ENCODE measurements around the gene GRAMD2B. TPM values are rescaled to one million over a fixed set of nuclear protein-coding genes. Genes with fewer than 3 reads are reported as not detected.
A peak's percentile ranks its signal among the peaks of the same experiment; 100 is the strongest.
"Not testable (repeated sequence)": the region's sequence is repeated elsewhere in the genome, so short reads cannot be mapped to it uniquely, and the experiment has no call there.

Gene GRAMD2B
- polyA plus RNA-seq, 1 donor: 54.2 TPM

DNA sequence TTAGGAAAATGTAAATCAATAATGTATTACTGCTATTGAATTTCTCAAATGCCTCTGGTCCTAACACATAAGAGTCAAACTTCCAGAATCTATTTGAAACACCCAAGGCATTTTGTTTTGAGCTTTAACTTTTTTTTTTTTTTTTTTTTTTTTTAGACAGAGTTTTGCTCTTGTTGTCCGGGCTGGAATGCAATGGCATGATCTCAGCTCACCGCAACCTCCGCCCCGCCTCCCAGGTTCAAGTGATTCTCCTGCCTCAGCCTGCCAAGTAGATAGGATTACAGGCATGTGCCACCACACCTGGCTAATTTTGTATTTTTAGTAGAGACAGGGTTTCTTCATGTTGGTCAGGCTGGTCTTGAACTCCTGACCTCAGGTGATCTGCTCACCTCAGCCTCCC is 96.0 kb downstream of the GRAMD2B start:
- WGBS (ENCODE audit: insufficient coverage, low lambda C conversion rate): no CpG with 5 or more reads among the region's 4 CpGs
- H3K4me1 ChIP-seq (ENCODE audit: control insufficient read depth, insufficient read depth, low read length); H3K9me3 ChIP-seq (ENCODE audit: control insufficient read depth, low read depth, low read length); H3K27me3 ChIP-seq (ENCODE audit: control insufficient read depth, insufficient read depth, low read length); H3K27ac ChIP-seq (ENCODE audit: low read length); H3K4me3 ChIP-seq (ENCODE audit: low read length); H3K36me3 ChIP-seq (ENCODE audit: control insufficient read depth, insufficient read depth, low read length); DNase-seq: not testable (repeated sequence)

DNA sequence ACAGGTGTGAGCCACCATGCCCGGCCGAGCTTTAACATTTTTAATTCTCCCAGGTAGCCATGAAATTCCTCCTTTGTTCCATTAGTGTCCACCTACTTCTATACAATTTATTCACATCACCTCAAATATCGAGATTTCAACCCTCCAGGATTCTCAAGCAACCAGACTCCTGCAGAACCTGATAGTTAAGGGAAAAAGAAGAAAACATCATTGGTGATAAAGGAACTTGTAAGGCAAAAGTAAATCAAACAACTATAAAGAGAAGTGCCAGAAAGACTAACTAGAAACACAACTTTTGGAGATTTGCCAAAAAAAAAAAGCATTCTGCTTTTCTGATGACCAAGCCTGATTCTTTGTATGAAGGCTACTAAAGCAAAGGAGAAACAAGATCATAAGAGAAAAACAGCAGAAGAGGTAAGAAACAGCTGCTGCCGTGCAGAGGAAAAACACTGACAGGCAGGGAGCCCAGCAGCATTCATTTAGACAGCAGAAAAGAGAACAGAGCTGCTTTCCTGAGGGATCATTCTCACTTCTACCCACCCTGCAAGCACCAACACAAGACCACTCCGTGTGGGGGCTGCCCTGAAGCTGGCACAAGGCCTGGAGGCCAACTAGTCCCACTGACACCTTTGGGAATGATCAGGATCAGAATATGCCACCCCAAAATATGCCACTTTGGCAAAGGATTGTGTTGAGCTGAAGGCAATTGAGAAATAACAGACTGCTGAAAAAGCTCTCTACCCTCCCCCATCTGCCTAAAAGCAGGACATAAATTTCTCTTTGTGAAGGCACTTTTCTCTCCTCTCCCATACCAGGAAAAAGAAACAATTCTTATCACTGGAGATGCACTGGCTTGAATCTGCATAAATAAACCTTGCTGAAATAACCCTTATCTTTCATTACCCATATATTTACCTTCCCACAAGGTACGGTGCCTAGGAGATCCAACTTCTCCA is 96.7 kb downstream of the GRAMD2B start:
- Histone ChIP-seq H3K27ac (ENCODE audit: low read length) (no peak overlapping the region), H3K4me1 (ENCODE audit: control insufficient read depth, insufficient read depth, low read length) (no peaks in the 10 kb centered on the region), H3K36me3 (ENCODE audit: control insufficient read depth, insufficient read depth, low read length) (no peaks in the 10 kb centered on the region), H3K27me3 (ENCODE audit: control insufficient read depth, insufficient read depth, low read length) (no peaks in the 10 kb centered on the region), H3K9me3 (ENCODE audit: control insufficient read depth, low read depth, low read length) (no peaks in the 10 kb centered on the region), H3K4me3 (ENCODE audit: low read length) (no peak overlapping the region)
- 29% methylated on average over 1 of the region's 6 CpGs for WGBS (ENCODE audit: insufficient coverage, low lambda C conversion rate)
- DNase-seq: peak in 1 of 2 donors; percentile 17

DNA sequence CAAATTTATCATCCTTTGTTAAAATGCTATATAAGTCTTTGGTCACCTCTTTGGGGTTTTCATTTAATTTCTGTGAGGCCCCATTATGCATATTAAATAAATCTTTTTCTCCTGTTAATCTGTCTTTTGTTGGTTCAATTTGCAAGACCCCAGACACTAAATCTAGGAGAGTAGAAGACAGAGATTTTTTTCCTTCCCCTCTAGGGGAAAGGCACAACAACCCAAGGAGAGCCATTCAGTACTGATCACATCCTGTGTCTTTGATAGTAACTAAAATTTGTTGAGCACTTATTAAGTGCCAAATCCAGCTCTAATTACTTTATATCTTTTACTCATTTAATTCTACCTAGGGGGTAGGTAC is 97.4 kb downstream of the GRAMD2B start:
- H3K36me3 ChIP-seq (ENCODE audit: control insufficient read depth, insufficient read depth, low read length): no peaks in the 10 kb centered on the region
- no peaks in the 10 kb centered on the region for H3K4me1 ChIP-seq (ENCODE audit: control insufficient read depth, insufficient read depth, low read length)
- DNase-seq: no peak
- no peak overlapping the region for H3K4me3 ChIP-seq (ENCODE audit: low read length)
- no peaks in the 10 kb centered on the region for H3K27me3 ChIP-seq (ENCODE audit: control insufficient read depth, insufficient read depth, low read length)
- no peak overlapping the region for H3K27ac ChIP-seq (ENCODE audit: low read length)
- no peaks in the 10 kb centered on the region for H3K9me3 ChIP-seq (ENCODE audit: control insufficient read depth, low read depth, low read length)

DNA sequence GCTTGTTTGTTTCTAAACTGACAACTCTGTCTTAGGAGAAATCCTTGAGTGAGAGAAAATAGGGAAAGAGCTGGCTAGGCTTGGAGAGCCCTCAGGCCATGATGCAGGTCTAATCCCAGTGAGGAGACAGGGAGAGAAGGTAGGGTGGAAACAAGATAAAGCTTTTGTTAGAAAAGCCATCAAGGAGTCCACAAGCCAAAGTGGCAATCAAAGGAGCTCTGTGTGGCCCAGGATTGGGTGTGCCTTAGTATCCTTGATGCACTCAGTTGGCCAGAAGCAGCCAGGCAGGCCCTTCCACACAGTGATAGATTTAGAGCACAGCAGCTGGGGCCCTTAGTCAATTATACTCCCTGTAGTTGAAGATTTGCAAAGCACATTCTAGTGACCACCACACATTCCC is 97.9 kb downstream of the GRAMD2B start:
- Histone ChIP-seq H3K27ac (ENCODE audit: low read length) (no peak overlapping the region), H3K36me3 (ENCODE audit: control insufficient read depth, insufficient read depth, low read length) (no peaks in the 10 kb centered on the region), H3K4me3 (ENCODE audit: low read length) (no peak overlapping the region), H3K27me3 (ENCODE audit: control insufficient read depth, insufficient read depth, low read length) (no peaks in the 10 kb centered on the region), H3K4me1 (ENCODE audit: control insufficient read depth, insufficient read depth, low read length) (no peaks in the 10 kb centered on the region), H3K9me3 (ENCODE audit: control insufficient read depth, low read depth, low read length) (no peaks in the 10 kb centered on the region)
- DNase-seq: no peak

DNA sequence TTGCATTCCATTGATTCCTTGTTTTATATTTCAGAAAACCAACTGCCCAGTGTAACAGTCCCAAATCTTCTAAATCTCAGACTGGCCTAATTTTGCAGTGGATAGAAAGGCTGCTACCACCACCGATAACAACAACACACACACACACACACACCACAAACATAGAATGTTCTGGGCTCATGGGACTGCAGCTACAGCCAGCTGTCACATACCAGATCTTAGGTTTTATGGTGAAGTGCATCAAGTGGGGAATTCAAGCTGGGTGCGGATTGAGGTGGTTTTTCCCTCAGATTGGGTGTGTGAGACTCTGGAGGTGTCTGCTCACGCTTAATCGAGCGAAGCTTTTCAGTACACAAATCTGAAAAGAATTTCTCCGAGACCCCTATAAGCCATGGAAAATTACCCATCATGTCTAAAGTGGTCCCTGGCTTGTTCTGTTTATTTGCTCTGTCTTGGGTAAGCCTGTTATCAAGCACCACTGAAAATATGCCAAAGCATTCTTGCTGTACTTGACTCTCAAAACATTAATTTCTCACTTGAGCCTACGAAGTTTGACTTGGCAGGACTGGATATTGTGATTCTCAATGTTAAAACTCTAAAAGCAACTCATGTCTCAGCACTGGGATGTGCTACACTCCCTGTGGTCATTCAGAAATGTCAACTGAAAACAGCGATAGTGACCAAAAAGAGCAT is 100.8 kb downstream of the GRAMD2B start:
- Histone ChIP-seq H3K36me3 (ENCODE audit: control insufficient read depth, insufficient read depth, low read length) (no peaks in the 10 kb centered on the region), H3K27me3 (ENCODE audit: control insufficient read depth, insufficient read depth, low read length) (no peaks in the 10 kb centered on the region), H3K27ac (ENCODE audit: low read length) (no peak overlapping the region), H3K9me3 (ENCODE audit: control insufficient read depth, low read depth, low read length) (no peaks in the 10 kb centered on the region), H3K4me1 (ENCODE audit: control insufficient read depth, insufficient read depth, low read length) (no peaks in the 10 kb centered on the region), H3K4me3 (ENCODE audit: low read length) (no peak overlapping the region)
- no CpG with 5 or more reads among the region's 8 CpGs for WGBS (ENCODE audit: insufficient coverage, low lambda C conversion rate)
- DNase-seq: no peak

DNA sequence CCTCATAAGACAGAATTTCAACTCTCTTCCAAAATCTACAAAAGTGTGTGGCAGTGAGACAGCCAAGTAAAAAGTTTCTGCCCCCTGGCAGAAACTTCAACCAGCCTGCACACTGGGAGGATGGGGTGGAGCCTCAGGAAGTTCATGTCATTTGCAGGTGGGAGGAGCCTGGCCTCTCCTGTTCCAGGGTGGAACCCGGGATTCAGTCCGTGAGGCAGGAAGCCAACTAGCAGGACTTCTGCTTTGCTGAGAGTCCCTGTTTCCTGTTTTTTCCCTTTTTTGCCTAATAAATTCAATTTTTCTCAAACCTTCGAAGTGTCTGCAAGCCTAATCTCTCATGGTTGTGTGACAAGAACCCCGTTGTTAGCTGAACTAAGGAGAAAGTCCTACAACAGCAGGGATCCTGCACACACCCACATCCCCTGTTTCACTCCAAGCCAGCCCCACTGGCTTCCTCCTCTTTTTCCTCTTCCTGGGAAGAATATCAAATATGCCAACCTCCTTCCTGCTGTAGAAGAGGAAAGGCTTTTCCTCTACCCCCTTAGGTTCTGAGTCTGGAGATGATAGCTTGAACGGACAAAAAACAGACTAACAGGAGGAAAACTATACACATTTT is 102.5 kb downstream of the GRAMD2B start:
- WGBS (ENCODE audit: insufficient coverage, low lambda C conversion rate): 73% methylated on average over 2 of the region's 5 CpGs
- H3K27me3 ChIP-seq (ENCODE audit: control insufficient read depth, insufficient read depth, low read length): no peaks in the 10 kb centered on the region
- no peaks in the 10 kb centered on the region for H3K9me3 ChIP-seq (ENCODE audit: control insufficient read depth, low read depth, low read length)
- H3K4me1 ChIP-seq (ENCODE audit: control insufficient read depth, insufficient read depth, low read length): no peaks in the 10 kb centered on the region
- no peak overlapping the region for H3K27ac ChIP-seq (ENCODE audit: low read length)
- peak in 1 of 2 donors; percentile 35 for DNase-seq
- H3K36me3 ChIP-seq (ENCODE audit: control insufficient read depth, insufficient read depth, low read length): no peaks in the 10 kb centered on the region
- H3K4me3 ChIP-seq (ENCODE audit: low read length): no peak overlapping the region

DNA sequence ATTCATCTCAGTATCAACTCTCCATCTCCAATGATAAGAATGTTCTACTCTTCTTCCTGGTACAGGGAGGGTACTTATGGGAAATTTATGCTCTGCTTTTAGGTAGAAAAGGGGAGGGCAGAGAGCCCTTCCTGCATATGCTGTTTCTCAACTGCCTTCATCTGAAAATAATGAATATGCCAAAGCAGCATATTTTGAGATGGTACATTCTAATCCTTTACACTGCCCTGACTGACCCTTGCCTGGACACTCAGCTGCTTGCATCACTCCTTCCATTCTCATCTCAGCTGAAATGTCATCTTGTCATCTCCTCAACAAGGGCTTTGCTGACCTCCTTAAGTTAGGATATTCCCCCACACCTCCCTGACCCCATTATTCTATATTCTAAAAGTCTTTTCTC is 103.3 kb downstream of the GRAMD2B start:
- H3K36me3 ChIP-seq (ENCODE audit: control insufficient read depth, insufficient read depth, low read length): no peaks in the 10 kb centered on the region
- H3K4me1 ChIP-seq (ENCODE audit: control insufficient read depth, insufficient read depth, low read length): no peaks in the 10 kb centered on the region
- DNase-seq: no peak
- no peaks in the 10 kb centered on the region for H3K27me3 ChIP-seq (ENCODE audit: control insufficient read depth, insufficient read depth, low read length)
- H3K9me3 ChIP-seq (ENCODE audit: control insufficient read depth, low read depth, low read length): no peaks in the 10 kb centered on the region
- no peak overlapping the region for H3K4me3 ChIP-seq (ENCODE audit: low read length)
- no peak overlapping the region for H3K27ac ChIP-seq (ENCODE audit: low read length)

DNA sequence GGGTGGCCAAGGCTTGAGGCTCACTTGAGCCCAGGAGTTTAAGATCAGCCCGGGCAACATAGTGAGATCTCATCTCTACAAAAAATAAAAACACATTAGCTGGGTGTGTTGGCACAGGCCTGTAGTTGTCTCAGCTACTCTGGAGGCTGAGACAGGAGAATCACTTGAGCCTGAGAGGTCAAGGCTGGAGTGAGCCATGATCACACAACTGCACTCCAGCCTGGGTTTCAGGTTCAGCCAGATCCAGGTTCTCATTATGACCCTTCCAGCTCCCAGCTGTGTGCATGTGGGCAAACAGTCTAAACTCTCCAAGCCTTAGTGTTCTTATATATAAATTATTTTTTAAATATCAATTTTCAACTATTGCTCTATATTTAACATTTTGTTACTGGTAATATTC is 103.9 kb downstream of the GRAMD2B start:
- no peak for DNase-seq
- Histone ChIP-seq H3K4me3 (ENCODE audit: low read length) (no peak overlapping the region), H3K27me3 (ENCODE audit: control insufficient read depth, insufficient read depth, low read length) (no peaks in the 10 kb centered on the region), H3K27ac (ENCODE audit: low read length) (no peak overlapping the region), H3K4me1 (ENCODE audit: control insufficient read depth, insufficient read depth, low read length) (no peaks in the 10 kb centered on the region), H3K36me3 (ENCODE audit: control insufficient read depth, insufficient read depth, low read length) (no peaks in the 10 kb centered on the region), H3K9me3 (ENCODE audit: control insufficient read depth, low read depth, low read length) (no peaks in the 10 kb centered on the region)
- WGBS (ENCODE audit: insufficient coverage, low lambda C conversion rate): no CpG with 5 or more reads among the region's 1 CpG

DNA sequence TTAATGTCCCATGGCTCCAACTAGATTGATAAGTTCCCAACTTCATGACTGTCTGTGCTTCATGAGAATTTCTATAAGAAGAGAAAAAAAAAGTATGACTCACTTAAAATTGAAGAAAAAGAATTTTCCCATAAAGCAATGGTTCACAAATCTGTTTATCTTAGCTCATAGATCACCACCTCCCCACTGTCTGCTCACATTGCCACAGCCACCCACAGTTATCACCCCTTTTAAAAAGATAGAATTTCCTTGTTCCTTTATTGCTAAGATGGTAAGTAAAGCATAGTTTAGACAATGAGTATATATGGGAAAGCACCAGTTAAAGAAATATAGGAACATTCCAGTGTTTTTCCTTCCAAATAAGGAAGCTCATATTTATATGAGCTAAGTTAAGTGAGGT is 104.7 kb downstream of the GRAMD2B start:
- H3K36me3 ChIP-seq (ENCODE audit: control insufficient read depth, insufficient read depth, low read length): no peaks in the 10 kb centered on the region
- no peaks in the 10 kb centered on the region for H3K4me1 ChIP-seq (ENCODE audit: control insufficient read depth, insufficient read depth, low read length)
- no peak for DNase-seq
- no peak overlapping the region for H3K27ac ChIP-seq (ENCODE audit: low read length)
- H3K4me3 ChIP-seq (ENCODE audit: low read length): no peak overlapping the region
- no peaks in the 10 kb centered on the region for H3K27me3 ChIP-seq (ENCODE audit: control insufficient read depth, insufficient read depth, low read length)
- H3K9me3 ChIP-seq (ENCODE audit: control insufficient read depth, low read depth, low read length): no peaks in the 10 kb centered on the region

DNA sequence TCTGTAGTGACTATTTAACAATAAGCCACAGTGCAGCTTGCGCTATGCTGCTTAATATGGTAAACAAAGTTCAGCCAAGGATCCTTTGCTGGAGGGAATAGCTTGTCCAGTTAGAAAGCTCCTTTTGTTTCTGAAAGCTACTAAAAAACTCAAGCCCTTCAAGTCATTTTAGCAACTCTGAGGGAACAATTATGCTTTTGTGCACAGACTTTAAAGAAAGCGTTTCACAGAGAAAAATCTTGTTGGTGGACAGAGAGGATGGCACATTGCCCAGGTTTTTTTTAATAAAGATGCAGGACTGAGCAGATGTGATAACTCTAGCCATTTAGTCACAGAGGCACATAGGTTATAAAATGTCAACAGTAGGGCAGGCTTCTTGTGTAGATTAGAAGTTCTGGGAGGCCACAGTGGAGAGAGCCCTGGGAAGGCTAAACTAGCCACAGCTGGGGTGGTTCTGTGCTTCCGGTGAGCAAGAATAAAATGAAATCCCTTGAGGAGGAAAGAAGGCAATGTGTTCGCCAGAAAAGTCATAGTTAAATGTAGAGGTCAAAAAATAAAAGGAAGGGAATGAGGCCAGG is 108.4 kb downstream of the GRAMD2B start:
- Histone ChIP-seq H3K9me3 (ENCODE audit: control insufficient read depth, low read depth, low read length) (no peaks in the 10 kb centered on the region), H3K27me3 (ENCODE audit: control insufficient read depth, insufficient read depth, low read length) (no peaks in the 10 kb centered on the region), H3K4me1 (ENCODE audit: control insufficient read depth, insufficient read depth, low read length) (no peaks in the 10 kb centered on the region), H3K27ac (ENCODE audit: low read length) (no peak overlapping the region), H3K4me3 (ENCODE audit: low read length) (no peak overlapping the region), H3K36me3 (ENCODE audit: control insufficient read depth, insufficient read depth, low read length) (no peaks in the 10 kb centered on the region)
- WGBS (ENCODE audit: insufficient coverage, low lambda C conversion rate): 83% methylated on average over 1 of the region's 4 CpGs
- DNase-seq: no peak

Measured in large intestine (tissue), 3 donors.